ENCODE measurements around the gene PRDM11. TPM values are rescaled to one million over a fixed set of nuclear protein-coding genes. Genes with fewer than 3 reads are reported as not detected.
A peak's percentile ranks its signal among the peaks of the same experiment; 100 is the strongest.

Gene PRDM11
- polyA plus RNA-seq, 4 donors: 18.1 to 25.3 (median 19.1) TPM

DNA sequence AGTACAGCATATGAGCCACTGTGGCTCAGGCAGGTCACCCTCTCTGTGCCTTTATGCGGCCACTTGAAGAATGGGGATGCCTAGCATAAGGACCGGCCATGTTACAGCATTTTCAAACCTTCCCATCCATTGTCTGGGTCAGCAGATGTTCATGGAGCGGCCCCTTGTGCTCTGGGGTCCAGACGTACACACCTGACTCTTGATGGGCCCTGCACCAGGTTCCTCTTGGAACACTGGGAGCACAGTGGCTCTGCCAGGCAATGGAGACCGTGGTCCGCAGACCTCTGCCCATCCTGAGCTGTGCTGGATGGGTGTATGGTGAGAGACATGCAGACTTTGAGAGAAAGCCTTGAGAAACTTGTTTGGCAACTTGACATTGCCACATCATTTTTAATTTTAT, 9.8 kb downstream of the PRDM11 start:
- DNase-seq (ENCODE audit: low read depth in 4 of 4, low spot score in 2 of 4): no peak

DNA sequence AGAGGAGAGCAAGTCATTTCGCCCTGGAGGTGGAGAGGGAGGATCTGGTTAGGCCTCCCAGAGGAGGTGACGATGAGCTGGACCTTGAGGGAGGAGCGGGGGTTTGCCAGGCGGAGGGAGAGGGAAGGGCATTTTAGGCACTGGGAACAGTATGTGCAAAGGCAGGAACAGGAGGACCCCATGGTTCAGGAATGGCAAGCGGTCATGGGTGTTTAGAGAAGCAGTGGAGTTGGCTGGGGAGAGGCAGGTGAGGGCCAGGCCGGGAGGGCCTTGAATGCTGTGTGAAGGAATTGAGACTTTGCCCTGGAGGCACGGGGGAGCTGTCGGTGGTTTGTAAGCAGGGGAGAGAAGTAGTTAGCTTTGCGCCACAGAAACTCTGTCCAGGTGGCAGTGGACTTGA, 10.3 kb downstream of the PRDM11 start:
- no peak for DNase-seq (ENCODE audit: low read depth in 4 of 4, low spot score in 2 of 4)

DNA sequence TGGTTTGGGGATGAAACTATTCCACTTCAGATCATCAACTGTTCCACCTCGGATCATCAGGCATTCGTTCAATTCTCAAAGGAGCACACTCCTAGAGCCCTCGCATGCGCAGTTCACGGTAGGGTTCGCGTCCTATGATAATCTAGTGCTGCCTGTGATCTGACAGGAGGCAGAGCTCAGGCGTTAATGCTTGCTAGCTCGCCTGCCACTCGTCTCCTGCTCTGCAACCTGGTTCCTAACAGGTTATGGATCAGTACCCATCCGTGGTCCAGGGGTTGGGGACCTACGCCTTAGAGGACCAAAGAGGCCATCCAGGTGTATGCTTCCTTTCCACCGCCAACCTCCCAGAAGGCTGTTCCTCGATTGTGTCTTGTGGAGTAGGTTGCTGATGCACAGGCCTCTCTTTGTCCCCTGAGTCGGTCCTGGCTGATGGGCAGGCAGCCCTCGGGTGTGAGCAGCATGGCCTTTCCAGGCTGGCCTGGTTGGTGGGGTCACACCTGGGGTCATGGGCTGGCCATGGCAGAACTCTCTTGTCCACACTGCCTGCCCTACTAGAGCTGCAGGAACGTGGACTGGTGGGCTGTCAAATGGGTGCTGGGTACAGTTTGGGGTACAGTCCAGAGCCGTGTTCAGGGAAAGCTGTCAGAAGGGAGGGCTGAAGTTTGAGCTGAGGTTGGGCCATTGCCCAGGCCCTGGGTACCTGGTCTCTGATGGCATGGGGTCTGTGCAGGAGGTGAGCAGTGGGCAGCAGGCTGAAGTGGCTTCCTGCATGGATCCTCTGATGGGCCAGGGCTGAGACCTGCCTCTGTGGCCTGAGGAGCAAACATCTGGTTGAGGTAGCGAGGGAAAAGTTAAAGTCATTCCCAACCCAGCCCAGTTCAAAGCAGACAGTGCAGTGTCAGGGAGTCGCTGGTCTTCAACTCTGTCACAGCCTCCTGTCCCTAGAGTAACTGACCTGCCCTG, 11.1 kb downstream of the PRDM11 start:
- no peak for DNase-seq (ENCODE audit: low read depth in 4 of 4, low spot score in 2 of 4)

DNA sequence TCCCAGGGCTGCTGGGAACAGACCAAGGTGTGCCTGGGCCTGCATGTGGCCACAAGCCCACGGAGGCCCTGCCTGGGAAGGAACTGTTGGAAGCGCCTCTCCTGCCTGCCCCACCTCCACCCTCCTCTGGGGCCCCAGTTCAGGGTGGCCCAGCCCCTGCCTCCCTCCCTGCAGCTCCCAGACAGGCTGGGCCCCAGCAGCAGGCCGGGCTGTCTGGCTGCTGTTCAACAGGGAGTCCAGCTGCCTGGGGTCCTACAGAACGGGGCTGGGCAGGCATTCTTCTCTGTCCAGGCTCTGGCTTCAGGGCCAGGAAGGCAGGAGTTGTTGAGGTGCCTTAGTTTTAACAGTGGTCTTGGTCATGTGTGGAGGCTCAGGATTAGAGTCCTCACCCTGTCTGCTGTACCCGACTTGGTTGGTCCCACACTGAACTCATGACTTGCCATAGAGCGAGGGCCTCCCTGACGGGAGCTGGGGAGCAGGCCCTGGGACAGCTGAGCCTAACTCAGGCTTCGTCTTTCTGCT, 11.8 kb downstream of the PRDM11 start:
- DNase-seq (ENCODE audit: low read depth in 4 of 4, low spot score in 2 of 4): peak in 2 of 4 donors; percentile 36 to 62

DNA sequence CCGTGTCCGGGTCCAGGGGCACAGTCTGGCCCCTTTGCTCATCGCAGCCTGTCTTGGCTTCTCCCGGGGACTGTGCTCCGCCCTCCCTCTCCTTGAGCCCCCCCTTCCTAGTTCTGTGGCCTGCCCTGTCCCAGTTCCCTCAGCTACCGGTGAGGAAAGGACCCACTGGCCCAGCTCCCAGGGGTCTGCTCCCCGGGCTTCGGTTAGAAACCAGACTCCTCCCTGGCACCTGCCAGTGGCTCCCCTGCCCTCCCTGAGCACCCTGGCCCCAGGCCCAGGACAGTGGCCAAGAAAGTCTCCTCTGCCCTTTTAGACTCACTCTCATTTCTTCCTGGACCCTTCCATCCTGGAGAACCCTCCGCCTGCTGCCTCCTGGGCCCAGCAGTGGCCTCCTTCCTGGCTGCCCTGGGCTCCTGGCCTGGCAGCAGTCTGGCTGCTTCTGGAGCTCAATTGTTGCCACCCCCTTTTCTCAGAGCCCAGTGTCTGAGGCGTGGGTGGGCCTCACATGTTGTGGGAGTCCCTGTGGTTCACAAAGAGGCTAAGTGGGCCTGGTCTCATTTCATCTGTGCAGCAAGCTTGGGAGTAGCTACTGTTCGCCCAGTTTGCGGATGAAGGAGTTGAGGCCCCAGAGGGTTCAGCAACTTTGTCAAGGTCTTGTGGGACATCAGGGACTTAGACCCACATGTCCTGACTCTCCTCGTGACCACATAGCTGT, 12.6 kb downstream of the PRDM11 start:
- no peak for DNase-seq (ENCODE audit: low read depth in 4 of 4, low spot score in 2 of 4)

DNA sequence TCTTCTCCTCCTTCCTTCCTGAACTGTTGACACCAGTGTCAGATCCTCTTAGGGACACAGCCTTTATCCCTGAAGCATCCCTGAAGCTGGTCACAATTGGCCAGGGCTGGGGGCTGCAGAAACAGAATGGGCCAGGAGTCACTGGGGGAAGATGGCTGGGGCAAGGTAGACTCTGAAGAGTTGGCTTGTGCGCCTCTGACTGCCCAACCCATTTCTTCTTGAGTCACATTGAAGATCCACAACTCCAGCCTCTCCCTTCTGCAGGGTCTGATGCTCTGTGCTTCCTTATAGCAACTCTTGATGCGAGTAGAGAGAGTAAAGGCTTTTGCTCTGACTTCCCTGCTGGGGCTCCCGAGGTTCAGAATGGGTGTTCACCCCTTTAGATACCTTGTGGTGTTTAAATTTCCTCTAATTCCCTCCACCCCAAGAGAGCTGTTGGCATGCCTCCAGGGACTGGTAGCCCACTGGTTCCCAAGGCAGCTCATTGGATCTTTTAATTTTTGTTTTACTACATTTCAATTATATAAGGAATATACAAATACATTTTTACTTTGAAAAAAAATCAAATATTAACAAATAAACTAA, 13.4 kb downstream of the PRDM11 start:
- DNase-seq (ENCODE audit: low read depth in 4 of 4, low spot score in 2 of 4): no peak

DNA sequence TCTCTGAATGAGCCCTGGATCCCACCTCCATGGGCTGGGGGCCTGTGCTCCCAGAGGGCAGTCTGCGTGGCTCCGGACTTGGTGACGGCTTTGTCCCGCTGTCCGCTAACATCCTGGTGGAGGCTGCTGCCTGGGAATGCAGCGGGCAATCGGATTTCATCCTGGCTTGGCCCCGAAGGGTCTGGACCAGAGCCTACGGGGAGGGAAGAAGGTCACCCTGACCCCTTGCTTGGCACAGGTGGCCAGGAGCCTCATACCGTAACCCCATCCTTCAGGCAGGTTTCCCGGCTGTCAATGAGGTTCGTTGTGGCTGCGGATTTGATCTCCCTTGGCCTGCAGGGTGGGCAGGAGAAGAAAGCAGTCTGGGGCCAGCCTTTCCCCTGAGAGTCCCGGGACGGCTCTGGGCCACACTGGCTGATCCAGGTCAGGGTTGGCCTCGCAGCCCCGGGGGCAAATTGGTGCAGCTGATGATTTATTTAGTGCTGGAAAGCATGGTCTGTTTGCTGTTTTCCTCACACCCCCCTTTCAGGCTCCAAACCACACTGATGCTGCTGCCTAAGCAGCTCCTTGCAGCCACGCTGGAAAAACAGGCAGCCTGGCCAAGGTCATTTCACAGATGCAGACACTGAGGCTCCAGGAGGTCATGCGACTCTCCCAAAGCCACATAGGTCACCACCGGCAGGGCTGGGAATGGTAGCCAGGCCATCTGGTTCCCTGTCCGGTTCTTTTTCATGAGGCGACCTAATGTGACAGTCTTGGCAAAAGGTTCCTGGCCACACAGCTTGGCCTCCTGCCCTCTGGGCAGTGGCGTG, 15.0 kb downstream of the PRDM11 start:
- DNase-seq (ENCODE audit: low read depth in 4 of 4, low spot score in 2 of 4): no peak

DNA sequence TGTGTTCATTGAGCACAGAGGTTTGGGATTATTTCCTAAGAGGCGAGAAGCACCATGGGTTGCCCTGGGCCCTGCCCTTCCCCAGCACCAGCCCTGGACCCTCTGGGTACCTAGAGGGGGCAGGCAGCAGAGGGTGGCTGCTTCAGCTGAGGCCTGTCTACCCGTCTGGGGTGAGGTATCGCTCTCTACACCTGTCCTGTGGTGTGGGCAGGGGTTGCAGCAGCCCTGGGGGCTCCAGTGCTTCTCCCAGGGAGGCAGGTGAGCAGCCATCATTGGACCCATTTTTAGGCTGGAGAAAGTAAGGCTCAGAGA, 15.6 kb downstream of the PRDM11 start:
- no peak for DNase-seq (ENCODE audit: low read depth in 4 of 4, low spot score in 2 of 4)

DNA sequence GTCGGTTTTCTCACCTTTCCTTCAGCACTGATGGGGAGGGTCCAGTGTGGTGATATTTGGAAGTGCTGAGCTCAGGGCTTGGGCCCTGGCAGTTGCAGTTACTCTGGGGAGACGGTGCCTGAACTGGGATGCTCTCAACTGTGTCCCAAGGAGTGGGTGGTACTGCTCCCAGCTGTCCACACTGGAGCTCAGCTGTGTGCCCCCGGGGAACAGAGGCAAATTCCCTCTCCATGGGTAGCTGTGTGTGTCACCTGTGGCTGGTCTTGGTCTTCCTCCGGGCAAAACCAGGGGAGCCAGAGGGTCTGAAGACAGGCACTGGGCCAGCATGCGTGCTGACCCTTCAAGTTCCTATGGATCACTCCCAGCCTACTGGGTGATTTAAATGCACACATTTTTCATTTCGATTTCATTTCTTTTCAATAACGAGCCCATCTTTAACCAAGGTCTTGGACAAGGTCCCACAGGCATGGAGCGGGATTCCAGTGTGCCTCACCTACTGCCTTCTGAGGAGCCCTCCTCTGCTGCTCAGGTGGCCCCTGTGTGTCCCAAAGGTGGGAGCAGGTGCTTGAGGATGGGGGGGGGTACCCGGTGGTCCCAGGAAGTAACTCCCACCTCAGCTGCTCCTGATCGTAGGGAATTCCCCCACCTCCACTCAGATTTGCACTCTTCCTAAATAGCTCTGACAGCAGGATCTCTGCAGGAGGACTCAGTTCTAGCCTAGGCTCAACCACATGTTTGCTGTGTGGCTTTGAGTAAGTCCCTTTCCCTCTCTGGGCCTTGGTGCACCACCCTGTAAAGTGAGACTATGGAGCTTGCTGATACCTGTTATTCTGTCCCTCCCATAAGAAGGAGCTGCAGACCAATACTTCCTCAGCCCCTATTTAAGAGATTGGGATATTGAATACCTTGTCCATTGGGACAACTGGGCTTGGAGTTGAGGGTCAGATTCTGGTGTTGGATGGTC, 16.8 kb downstream of the PRDM11 start:
- DNase-seq (ENCODE audit: low read depth in 4 of 4, low spot score in 2 of 4): no peak

DNA sequence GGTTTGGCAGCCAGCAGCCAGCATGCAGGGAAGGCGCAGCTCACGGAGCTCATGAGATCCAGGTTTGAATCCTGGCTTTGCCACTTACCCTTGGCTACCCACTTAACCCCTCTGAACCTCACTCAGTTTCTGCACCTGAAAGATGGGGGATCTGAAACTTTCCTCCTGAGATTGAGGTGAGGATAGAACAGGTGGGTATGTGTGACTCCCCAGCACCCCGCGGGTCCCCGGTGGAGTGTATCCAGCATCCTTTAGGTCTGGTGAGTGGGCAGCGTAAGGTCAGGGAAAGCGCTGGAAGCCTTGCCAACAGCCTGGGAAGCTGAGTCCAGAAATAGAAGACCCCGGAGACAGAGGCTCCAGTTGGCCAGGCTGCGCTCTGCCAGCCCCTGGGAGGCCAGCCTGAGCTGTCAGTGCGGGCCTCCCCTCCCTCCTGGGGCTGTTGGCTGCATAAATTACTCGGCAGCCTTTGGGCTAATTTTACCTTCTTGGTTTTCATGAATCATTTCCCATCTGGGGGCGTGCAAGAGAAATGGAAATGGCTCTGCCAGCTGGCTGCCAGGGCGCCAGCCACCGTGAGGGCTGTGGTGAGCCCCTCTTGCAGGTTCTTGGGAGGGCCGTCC, 17.6 kb downstream of the PRDM11 start:
- DNase-seq (ENCODE audit: low read depth in 4 of 4, low spot score in 2 of 4): no peak

DNA sequence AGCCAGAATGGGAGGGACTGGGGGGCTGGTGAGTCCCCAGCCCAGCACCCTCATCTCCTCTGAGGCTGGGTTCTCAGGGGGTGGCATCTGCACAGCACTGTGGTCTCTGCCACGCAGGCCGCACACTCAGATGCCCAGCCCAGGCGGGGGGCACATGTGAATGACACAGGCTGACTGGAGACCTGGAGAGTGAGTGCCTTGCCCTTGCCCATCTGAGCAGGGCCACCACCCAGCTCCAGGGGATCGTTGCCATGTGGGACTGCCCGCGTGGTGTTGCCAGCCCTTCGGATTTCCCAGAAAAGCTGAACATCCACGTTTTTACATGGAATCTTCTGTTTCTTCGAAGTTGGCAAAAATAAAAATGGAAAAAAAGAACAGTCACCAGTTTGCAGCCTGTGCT, 18.9 kb downstream of the PRDM11 start:
- no peak for DNase-seq (ENCODE audit: low read depth in 4 of 4, low spot score in 2 of 4)

DNA sequence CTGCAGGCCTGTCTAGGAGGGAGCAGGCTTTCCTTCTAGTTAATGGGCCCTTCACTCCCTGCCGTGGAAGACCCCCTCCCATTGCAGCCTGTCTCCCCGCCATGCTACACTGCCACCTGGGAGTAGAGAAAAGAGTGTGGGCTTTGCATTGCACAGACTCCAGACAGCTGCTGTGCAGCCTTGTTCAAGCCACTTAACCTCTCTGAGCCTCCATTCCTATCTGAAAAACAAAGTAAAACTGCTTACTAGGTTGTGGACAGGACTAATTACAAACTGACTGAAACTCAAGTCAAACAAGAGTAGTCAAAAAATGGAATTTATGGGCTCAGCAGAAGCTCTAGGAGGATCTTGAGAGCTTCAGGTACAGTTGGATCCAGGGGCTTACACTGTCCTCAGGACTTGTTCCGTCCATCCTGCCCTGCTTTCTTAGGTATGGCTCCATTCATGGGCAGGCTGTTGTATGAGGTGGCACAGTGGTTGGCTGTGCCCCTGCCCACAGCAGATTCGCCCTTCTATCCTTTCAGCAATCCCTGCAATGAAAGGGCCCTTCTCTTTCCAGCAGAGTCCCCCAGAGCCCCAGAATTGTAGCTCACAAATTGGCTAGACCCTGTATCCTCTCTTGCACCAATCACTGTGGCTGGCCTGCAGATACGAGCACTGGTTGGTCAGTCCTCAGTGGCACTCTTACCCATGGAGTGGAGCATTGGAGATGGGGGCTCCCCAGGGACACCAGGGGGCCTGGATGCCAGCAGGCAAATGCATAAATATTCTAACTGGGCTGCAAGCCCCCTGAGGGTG, 19.6 kb downstream of the PRDM11 start:
- DNase-seq (ENCODE audit: low read depth in 4 of 4, low spot score in 2 of 4): no peak

DNA sequence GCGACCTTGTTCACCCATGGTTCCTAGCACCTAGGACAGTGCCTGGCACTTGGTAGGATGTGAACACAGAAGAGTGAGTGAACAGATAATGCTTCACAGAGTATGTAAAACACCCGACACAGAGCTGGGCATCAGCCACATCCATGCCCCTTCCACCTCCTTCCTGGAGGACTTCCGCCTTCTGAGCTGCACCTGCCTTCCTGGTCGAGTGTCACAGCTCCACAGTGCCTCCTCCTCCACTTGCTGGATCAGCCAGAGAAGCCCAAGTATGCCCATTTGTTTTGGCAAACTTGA, 20.1 kb downstream of the PRDM11 start:
- DNase-seq (ENCODE audit: low read depth in 4 of 4, low spot score in 2 of 4): no peak

DNA sequence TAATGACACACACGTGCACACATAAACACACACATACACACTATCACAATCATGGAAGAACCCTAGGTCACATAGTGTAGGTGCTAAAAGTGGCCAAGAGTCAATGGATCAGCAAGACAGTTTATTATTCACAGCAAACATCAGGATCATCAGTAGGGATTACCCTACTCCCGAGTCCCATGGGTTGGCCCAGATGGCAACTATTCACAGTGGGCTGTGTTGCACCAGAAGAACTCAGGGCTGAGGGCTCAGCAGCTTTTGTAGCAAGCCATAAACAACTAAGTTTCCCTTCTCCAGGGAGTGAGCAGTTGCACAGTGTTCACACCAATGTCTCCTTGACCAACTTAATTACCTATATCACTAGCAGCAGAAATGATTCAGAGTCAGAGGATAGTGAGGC, 20.8 kb downstream of the PRDM11 start:
- no peak for DNase-seq (ENCODE audit: low read depth in 4 of 4, low spot score in 2 of 4)

DNA sequence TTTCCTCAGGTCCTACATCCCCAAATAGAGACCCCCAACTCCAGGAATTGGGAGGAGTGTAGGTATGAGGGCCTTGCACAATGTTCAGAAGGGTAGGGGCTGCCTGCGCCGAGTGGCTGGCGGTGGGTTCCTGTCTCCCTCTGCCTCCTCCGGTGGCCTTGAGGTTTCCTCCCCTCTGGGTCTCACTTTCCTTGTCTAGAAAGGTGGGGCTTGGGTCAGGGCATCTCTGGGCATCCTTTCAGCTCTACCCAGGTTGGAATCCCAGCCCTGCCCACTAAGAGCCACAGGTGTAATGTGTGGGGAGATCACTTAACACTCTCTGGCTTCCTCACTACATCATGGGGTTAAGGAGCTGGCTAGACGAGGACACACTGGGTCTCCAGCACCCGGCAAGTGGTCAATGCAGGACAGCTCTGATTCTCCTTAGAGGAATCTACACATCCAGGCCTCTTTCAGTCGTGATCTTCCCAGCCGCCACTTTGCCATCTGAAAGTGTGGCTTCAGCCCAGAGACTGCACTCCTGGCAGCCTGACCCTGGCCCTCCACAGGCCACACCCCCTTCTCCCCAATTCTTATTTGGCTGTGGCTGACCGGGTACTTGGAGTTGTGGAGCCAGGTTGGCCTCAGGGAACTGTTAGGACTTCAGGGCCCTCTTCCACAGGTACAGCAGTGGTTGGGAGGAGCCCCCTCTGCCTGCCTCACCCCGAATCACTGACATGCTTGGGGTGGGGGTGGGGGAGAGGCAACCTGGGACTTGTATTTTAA, 22.1 kb downstream of the PRDM11 start:
- no peak for DNase-seq (ENCODE audit: low read depth in 4 of 4, low spot score in 2 of 4)

DNA sequence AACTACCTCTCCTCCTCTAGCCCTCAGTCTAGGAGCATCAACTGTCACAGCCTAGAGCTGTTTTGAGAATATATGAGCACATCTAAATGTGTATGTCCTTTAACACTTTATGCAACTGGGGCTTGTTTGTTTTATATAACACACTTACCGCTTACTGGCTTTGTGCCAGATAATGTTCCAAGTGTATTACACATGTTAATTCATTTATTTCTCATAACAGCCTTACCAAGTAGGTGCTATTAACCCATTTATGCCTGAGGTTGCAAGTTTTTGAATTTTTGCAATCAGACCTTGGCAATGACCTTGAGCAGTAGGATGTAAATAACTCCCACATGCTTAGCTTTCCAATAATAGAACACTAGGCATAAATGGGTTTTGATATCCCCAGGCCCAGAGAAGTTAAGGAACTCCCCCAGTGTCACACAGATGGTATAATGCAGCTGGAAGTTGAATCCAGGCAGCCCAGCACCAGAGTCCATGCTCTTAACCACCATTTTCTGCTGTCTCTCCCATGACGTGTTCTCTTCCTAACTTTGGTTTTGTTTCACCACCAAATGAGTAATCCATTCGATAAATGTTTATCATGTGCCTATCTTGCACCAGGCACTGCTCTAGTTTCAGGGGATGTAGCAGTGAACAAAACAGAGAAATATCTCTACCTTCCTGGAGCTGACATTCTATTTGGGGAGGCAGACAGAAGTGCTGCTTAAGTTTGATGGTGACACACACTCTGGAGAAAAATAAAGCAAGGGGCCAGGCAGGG, 23.1 kb downstream of the PRDM11 start:
- DNase-seq (ENCODE audit: low read depth in 4 of 4, low spot score in 2 of 4): no peak

DNA sequence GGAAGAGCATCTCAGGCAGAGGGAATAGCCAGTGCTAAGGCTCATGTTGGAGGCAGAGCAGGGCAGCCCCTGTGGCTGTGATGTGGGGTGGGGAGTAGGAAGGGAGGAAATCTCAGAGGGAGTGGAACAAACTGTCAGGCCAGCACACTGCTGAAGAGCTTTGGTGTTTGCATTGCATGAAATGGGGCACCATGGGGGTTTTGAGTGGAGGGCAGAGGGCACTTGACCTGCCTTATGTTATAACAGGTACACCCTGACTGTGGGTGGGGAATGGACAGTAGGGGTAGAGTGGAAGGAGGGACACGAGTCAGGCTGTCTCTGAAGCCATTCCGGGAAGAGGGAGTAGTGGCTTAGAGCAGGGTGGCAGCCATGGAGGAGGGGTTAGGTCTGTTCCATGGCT, 24.0 kb downstream of the PRDM11 start:
- no peak for DNase-seq (ENCODE audit: low read depth in 4 of 4, low spot score in 2 of 4)
